OCI-LY7 (cell line): ENCODE results near the gene ACTL7A.

Experiments
- EZH2phosphoT487 ChIP-seq: fragments of 200-600 bp; sonication (generic); IDR thresholded peaks from 2 replicates; pipeline ENCODE4 v1.6.1; 2018; ENCODE audit warnings: low read depth, borderline replicate concordance, mild to moderate bottlenecking, mixed run types, antibody characterized with exemption, low read length, moderate library complexity, mixed read lengths
- TF ChIP-seq, protein P1 (sequence below): fragments of 200-600 bp; sonication (generic); conservative IDR thresholded peaks from 2 replicates; pipeline ENCODE4 v1.5.1; 2014; ENCODE audit warnings: mild to moderate bottlenecking, antibody characterized with exemption, low read length, moderate library complexity, mixed read lengths

DNA sequence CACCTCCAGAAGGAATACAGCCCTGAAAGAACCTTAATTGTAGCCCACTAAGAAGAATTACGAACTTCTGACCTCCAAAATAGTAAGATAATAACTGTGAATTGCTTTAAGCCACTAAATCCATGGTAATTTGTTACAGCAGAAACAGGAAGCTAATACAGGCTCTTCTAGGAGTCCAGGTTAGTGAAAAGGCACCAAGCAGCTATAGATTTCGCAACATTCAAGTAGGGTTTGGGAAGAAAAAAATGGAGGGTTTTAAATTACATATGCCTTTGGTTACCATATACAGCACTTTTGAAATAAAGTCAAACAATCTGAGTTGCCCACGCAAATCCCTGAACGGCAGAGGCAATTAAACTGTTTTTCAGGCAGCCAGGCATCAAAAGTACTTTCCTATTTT lies 1.7 kb upstream of the ACTL7A start:
- TF ChIP-seq, protein P1, sequence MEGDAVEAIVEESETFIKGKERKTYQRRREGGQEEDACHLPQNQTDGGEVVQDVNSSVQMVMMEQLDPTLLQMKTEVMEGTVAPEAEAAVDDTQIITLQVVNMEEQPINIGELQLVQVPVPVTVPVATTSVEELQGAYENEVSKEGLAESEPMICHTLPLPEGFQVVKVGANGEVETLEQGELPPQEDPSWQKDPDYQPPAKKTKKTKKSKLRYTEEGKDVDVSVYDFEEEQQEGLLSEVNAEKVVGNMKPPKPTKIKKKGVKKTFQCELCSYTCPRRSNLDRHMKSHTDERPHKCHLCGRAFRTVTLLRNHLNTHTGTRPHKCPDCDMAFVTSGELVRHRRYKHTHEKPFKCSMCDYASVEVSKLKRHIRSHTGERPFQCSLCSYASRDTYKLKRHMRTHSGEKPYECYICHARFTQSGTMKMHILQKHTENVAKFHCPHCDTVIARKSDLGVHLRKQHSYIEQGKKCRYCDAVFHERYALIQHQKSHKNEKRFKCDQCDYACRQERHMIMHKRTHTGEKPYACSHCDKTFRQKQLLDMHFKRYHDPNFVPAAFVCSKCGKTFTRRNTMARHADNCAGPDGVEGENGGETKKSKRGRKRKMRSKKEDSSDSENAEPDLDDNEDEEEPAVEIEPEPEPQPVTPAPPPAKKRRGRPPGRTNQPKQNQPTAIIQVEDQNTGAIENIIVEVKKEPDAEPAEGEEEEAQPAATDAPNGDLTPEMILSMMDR: no peak
- no peak for TF ChIP-seq EZH2phosphoT487
